NB4 (cell line): ENCODE measurements around the gene TMEM145.
"Not testable (repeated sequence)": the region's sequence is repeated elsewhere in the genome, so short reads cannot be mapped to it uniquely, and the experiment has no call there.

Experiments used
- DNase-seq: peaks from one replicate; pipeline ENCODE4 v3.0.0; 2010; ENCODE audit warnings: low read depth
- H3K4me3 ChIP-seq: one replicate; pipeline ENCODE4 v1.5.1; 2011; ENCODE audit warnings: mild to moderate bottlenecking, low read depth, low read length, moderate library complexity
- MYC ChIP-seq: IDR thresholded peaks from 2 replicates; pipeline ENCODE4 v1.6.1; 2011; ENCODE audit warnings: low read depth, low read length
- POLR2A ChIP-seq: IDR thresholded peaks from 2 replicates; pipeline ENCODE4 v1.6.1; 2011; ENCODE audit warnings: mild to moderate bottlenecking; ENCODE audit not compliant: insufficient read length; ENCODE audit errors: extremely low read depth
- TF ChIP-seq, protein P1 (sequence below): IDR thresholded peaks from 2 replicates; pipeline ENCODE4 v1.6.1; 2011; ENCODE audit warnings: low read depth, low read length
- TF ChIP-seq, protein P2 (sequence below): IDR thresholded peaks from one replicate; pipeline ENCODE4 v1.5.1; 2012; ENCODE audit warnings: low read depth, low read length

TMEM145 gene

DNA sequence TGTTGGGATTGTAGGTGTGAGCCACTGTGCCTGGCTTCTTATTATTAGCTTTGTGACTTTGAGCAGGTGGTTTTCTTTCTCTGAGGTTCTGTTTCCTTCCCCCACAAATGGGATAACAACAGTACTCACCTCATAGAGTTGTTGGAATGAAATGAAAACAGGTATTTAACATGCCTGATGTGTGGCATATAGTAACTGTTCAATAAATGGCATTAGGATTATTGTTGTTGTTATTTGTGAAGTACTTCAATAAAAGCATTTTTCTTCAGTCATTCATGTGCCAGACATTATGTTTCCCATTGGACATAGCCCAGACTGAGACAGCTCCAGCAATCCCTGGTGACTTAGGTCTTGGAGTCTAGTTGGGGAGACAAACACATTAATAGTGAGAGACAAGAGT is 13.9 kb downstream of the TMEM145 start:
- TF ChIP-seq, protein P1, sequence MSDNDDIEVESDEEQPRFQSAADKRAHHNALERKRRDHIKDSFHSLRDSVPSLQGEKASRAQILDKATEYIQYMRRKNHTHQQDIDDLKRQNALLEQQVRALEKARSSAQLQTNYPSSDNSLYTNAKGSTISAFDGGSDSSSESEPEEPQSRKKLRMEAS, result no peak
- TF ChIP-seq MYC (no peak), POLR2A (no peak)
- TF ChIP-seq, protein P2, sequence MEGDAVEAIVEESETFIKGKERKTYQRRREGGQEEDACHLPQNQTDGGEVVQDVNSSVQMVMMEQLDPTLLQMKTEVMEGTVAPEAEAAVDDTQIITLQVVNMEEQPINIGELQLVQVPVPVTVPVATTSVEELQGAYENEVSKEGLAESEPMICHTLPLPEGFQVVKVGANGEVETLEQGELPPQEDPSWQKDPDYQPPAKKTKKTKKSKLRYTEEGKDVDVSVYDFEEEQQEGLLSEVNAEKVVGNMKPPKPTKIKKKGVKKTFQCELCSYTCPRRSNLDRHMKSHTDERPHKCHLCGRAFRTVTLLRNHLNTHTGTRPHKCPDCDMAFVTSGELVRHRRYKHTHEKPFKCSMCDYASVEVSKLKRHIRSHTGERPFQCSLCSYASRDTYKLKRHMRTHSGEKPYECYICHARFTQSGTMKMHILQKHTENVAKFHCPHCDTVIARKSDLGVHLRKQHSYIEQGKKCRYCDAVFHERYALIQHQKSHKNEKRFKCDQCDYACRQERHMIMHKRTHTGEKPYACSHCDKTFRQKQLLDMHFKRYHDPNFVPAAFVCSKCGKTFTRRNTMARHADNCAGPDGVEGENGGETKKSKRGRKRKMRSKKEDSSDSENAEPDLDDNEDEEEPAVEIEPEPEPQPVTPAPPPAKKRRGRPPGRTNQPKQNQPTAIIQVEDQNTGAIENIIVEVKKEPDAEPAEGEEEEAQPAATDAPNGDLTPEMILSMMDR, result no peak
- DNase-seq, result no peak
- no peak overlapping the region for H3K4me3 ChIP-seq

DNA sequence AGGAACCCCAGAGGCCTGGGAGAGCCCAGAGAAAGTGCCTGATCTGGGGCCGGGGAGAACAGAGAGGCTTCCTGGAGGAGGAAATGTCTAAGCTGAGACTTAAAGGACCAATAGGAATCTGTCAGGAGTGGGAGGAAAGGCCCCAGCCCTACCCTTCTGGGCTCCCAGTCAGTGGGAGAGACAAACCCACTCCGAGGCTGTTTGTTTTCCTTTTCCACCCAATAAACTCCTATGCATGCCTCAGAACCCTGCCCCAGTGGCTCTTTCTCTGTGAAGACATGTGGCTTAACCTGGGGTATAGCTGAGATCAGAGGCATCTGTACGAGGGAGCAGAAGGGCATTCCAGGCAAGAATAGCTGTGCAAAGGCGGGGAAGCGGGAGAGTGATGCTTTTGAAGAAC is 14.3 kb downstream of the TMEM145 start:
- TF ChIP-seq, protein P2, result no peak
- TF ChIP-seq, protein P1, result no peak
- no peak for DNase-seq
- no peak overlapping the region for H3K4me3 ChIP-seq

DNA sequence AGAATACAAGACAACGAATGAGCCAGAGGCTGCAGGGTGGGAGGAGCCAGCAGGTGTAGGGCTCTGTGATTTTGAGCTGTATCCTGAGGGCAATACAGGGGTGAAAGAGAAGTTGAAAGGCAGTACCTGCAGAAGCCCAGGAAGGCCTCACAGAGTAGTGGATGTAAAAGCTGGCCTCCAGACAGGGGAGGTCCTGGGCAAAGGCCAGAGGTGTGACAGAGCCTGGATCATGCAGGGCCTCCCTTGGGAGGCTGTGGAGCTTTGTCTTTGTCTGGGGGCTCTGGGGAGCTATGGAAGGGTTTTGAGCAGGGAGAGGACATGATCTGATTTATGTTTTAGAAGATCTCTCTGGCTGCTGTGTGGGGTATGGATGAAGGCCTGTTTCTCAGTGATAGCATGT is 15.0 kb downstream of the TMEM145 start:
- DNase-seq, result no peak
- H3K4me3 ChIP-seq, result no peak overlapping the region
- TF ChIP-seq, protein P1, result no peak
- no peak for TF ChIP-seq MYC
- TF ChIP-seq POLR2A, result no peak
- TF ChIP-seq, protein P2, result no peak

DNA sequence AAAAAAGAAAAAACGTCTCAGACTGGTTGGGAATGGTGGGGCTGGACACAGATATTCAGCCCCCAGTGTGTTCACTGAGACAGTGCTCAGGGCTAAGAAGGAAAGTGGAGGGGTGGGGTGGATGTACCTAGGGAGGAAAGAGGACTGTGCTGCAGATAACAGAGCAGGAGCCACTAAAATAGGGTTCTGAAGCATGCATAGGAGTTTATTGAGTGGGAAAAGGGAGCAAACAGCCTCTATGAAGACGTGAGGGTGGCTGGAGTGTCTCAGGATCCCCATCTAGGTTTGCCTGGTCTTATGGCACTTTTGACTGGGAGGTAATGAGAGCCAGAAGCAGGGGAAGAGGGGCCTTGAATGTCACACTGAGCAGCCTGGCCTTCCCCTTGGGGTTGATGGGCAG is 15.7 kb downstream of the TMEM145 start:
- TF ChIP-seq, protein P1, result no peak
- TF ChIP-seq, protein P2, result no peak
- TF ChIP-seq POLR2A, result no peak
- no peak for TF ChIP-seq MYC
- no peak overlapping the region for H3K4me3 ChIP-seq
- no peak for DNase-seq

DNA sequence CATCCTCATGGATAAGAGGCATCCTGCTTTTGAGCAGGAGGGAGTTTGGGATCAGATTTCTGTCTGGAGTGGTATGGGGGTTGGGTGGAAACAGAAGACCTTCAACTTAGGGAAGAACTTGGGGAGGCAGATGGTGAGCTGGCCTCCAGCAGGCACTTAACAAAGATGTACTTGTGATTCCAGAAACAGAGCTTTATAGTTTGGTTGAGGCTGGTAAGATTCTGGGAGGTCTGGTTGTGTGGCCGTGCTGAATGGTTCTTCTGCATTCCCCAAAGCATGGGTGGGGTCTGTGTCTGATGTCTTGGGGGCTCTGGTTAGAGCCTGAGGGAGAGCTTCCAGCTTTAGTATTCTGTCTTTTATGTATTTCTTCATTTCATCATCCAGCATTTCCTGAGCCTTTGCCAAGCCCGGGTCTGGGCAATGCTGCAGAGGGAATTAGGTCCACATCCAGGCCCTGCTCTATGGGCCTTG is 17.2 kb downstream of the TMEM145 start:
- TF ChIP-seq POLR2A (no peak), MYC (no peak)
- TF ChIP-seq, protein P2, result no peak
- TF ChIP-seq, protein P1, result no peak
- DNase-seq, result no peak
- no peak overlapping the region for H3K4me3 ChIP-seq

DNA sequence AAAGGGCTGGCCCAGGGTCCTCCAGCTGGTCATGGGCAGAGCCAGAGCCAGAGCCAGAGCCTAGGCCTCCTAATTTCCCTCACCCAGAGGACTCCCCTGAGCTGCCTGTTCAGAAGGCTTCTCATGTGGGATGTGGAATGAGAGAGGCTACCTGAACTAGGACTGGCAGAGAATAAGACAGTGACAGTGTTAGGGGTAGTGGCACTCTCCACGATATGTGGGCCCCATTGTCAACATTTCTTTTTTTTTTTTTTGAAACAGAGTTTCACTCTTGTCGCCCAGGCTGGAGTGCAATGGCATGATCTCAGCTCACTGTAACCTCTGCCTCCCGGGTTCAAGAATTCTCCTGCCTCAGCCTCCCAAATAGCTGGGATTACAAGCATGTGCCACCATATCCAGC is 18.2 kb downstream of the TMEM145 start:
- not testable (repeated sequence) for H3K4me3 ChIP-seq, DNase-seq
